ENCODE data around the gene MPRIP. TPM values are rescaled to one million over a fixed set of nuclear protein-coding genes. Genes with fewer than 3 reads are reported as not detected.

The MPRIP gene
- total RNA-seq, 1 experiment from 2014 or later, result 140 TPM

GRCh38 chr17:17073030-17073564 lies 30.8 kb downstream of the MPRIP start:
- CTCF ChIA-PET, result no interaction called here
- H3K36me3 Mint-ChIP-seq, result peaks cover 15% of the 10 kb centered on the region
- no peaks in the 10 kb centered on the region for H3K4me1 Mint-ChIP-seq
- POLR2A ChIA-PET, result no interaction called here
- 0 out of 2 replicates have a peak overlapping the region, but pooled peaks have one; percentile 91 for H3K27ac Mint-ChIP-seq
- DNase-seq (ENCODE audit: low spot score), result no peak
- H3K27me3 Mint-ChIP-seq (ENCODE audit: low read depth), result no peaks in the 10 kb centered on the region
- no peak overlapping the region for H3K4me3 Mint-ChIP-seq
- H3K9me3 Mint-ChIP-seq, result peaks cover 10% of the 10 kb centered on the region
- ATAC-seq, result no peak
- TF ChIP-seq GTF2I (CRISPR knock-in tag; conservative IDR thresholded peaks at IDR 0.05) (no peak), ZNF416 (CRISPR knock-in tag; IDR thresholded peaks at IDR 0.05) (no peak), ARID4B (CRISPR knock-in tag; IDR thresholded peaks at IDR 0.05; ENCODE audit: borderline replicate concordance) (no peak)

GRCh38 chr17:17073581-17074403 lies 31.5 kb downstream of the MPRIP start:
- Mint-ChIP-seq H3K27me3 (ENCODE audit: low read depth) (no peaks in the 10 kb centered on the region), H3K36me3 (peaks cover 16% of the 10 kb centered on the region), H3K27ac (no peak overlapping the region), H3K9me3 (peaks cover 10% of the 10 kb centered on the region), H3K4me1 (no peaks in the 10 kb centered on the region), H3K4me3 (no peak overlapping the region)
- ChIA-PET CTCF (no interaction called here), POLR2A (no interaction called here)
- no peak for TF ChIP-seq JAZF1 (CRISPR knock-in tag; IDR thresholded peaks at IDR 0.05)
- no peak for TF ChIP-seq PRDM15 (CRISPR knock-in tag; IDR thresholded peaks at IDR 0.05)
- TF ChIP-seq ATF1 (CRISPR knock-in tag; IDR thresholded peaks at IDR 0.05), result no peak
- no peak for TF ChIP-seq ZNF219 (CRISPR knock-in tag; IDR thresholded peaks at IDR 0.05; ENCODE audit: borderline replicate concordance)
- no peak for TF ChIP-seq CREB1 (CRISPR knock-in tag; IDR thresholded peaks at IDR 0.05)
- TF ChIP-seq GABPB1 (CRISPR knock-in tag; IDR thresholded peaks at IDR 0.05), result no peak
- no peak for TF ChIP-seq FOXP1 (CRISPR knock-in tag; IDR thresholded peaks at IDR 0.05; ENCODE audit: borderline replicate concordance)
- no peak for TF ChIP-seq ZNF232 (CRISPR knock-in tag; IDR thresholded peaks at IDR 0.05)
- no peak for TF ChIP-seq FOXJ3 (CRISPR knock-in tag; IDR thresholded peaks at IDR 0.05; ENCODE audit: borderline replicate concordance)
- TF ChIP-seq SOX15 (CRISPR knock-in tag; IDR thresholded peaks at IDR 0.05), result no peak
- TF ChIP-seq ZNF121 (CRISPR knock-in tag; IDR thresholded peaks at IDR 0.05), result no peak
- no peak for TF ChIP-seq ZNF512 (CRISPR knock-in tag; IDR thresholded peaks at IDR 0.05; ENCODE audit: borderline replicate concordance)
- ATAC-seq, result no peak
- no peak for DNase-seq (ENCODE audit: low spot score)
